ENCODE data around the gene TLE5.
"Not testable (repeated sequence)": the region's sequence is repeated elsewhere in the genome, so short reads cannot be mapped to it uniquely, and the experiment has no call there.

Gene TLE5

GRCh38 chr19:3020321-3020960, 41.9 kb downstream of the TLE5 start:
- no peak for DNase-seq

GRCh38 chr19:3019211-3019854, 43.0 kb downstream of the TLE5 start:
- DNase-seq, result no peak

DNA sequence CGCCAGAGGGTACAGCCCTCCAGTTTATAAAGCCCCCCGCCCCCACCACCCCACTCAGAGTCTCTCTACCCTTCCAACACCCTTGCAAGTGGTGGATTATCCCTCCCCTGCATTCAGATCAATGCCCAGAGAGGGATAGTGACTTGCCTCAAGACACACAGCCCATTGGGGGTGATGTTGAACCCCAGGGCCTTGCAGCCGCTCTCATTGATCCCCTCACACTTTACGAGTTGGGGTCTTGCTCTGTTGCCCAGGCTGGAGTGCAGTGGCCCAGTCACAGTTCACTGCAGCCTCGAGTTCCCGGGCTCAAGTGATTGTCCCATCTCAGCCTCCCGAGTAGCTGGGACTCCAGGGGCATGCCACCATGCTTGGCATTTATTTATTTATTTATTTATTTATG, 44.4 kb downstream of the TLE5 start:
- no peak for DNase-seq

DNA sequence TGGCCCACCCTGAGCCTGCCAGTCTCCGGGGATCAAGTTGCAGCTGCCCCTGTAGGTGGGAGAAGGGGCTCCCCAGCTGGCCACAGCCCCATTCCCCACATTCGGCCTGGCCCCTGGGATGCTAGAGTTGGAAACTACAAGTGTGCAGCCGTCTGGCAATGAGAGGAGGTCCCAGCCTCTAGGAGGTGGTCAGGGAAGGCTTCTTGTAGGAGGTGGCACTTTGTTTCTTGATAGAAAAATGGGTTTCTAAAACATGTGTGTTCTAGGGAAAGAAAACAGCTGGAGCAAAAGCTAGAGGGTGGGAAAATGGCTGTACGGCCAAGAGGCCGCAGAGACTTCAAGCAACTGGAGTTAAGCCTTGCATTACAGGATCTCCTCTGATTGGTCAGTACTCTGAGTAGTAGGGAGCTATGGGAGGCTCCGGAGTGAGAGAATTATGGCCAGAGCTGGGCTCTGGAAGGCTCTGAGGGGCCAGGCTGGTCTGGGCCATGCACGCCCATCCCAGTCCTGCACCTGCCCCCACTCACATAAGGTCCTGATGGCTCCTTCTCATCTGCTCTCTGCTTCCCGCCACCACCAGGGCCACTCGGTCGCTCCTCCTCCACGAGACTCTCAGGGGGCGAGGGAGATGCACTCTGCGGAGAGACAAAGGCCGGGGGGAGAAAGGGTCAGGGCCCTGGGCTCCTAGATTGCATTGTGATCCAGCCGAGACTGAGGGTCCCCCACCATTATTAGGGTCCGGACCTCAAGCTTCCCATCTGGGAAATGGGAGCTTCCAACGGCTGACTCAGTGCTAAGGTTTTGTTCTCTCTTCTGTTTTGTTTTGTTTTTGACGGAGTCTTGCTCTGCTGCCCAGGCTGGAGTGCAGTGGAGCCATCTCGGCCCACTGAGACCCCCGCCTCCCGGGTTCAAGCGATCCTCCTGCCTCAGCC, 46.9 kb downstream of the TLE5 start:
- DNase-seq, result no peak

DNA sequence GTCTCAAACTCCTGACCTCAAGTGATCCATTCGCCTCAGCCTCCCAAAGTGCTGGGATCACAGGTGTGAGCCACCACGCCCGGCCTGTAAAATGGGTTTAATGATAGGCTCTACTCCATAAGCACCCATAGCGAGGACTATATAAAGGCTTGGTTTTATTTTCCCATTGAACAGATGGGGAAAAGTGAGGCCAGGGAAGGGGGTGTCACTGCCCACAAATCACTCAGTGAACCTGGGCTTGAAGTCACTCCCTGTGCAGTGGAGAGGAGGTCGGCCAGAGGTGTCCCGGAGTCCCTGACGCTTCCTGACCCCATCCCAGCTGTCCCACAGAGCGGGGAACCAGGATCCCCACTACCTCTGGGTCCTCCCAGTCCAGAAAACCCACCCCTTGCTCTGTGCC, 48.2 kb downstream of the TLE5 start:
- no peak for DNase-seq

GRCh38 chr19:3013263-3013725, 49.0 kb downstream of the TLE5 start:
- no peak for DNase-seq

DNA sequence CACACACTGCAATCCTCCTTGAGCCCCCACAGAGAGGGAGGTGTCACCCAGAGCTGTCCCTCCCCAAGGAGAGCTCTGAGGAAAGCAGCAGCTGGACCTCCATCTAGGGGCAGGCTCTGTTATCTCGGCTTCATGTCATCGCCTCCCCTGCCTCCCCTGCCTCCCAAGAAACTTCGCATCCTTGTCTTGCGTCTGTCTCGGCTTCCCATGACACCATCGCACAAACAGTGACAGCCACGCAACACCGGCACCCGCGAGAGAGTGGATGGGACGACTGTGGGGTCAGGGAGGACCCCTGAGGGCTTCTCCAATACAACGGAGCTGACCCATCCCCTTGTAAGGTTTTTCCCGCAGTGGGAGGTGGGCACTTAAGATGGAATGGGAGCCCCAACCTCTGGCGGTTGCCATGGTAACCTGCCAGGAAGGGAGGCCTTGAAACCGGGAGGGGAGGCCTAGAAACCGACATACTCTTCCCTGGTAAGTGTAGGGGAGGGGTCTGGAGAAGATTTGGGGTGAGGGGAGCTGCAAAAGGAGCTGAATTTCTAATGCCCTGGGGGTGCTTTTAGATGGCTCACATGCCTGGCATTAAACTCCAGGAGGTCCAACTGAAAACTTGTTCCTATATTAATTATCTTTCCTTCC, 49.6 kb downstream of the TLE5 start:
- DNase-seq, result no peak

DNA sequence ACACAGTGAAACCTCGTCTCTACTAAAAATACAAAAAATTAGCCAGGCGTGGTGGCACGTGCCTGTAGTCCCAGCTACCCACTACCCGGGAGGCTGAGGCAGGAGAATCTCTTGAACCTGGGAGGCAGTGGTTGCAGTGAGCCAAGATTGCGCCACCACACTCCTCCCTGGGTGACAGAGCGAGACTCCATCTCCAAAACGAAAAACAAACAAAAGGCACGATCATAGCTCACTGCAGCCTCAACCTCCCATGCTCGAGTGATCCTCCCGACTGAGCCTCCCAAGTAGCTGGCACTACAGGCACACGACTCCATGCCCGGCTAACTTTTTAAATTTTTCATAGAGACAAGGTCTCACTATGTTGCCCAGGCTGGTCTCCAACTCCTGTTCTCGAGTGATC, 50.2 kb downstream of the TLE5 start:
- DNase-seq, result not testable (repeated sequence)

DNA sequence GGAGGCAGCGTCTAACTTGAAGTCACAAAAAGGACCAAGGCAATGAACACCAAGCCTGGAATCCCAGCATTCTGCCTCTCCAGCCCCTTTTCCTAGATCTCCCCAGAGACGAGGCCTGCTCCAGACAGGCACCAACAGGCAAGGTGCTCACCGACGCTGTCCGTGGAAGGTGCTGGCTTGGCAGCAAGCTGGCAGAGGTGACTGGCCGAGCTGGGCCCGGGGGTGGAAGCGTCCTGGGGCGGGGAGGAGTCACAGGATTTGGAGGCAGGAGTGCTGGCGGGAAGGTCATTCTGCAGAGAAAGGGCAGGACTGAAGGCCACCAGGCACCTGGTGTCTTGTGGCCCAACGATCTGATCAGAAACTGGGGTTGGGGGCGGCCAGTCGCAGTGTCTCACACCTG, 51.4 kb downstream of the TLE5 start:
- no peak for DNase-seq

- no peak for DNase-seq
Measured at GRCh38 chr19:3008994-3009393, 53.3 kb downstream of the TLE5 start.

DNA sequence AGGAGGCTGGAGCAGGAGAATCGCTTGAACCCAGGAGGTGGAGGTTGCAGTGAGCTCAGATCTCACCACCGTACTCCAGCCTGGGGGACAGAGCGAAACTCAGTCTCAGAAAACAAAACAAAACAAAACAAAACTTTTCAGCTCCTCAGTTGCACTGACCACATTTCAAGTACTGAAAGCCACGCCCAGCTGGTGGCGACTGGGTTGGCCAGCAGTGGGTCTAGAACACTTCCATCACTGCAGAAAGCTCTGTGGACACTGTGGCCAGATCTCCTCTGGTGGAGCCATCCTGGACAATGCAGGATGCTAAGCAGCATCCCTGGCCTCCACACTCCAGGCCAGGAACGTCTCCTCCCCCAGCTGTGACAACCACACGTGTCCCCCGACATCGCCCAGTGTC, 54.3 kb downstream of the TLE5 start:
- DNase-seq, result no peak

DNA sequence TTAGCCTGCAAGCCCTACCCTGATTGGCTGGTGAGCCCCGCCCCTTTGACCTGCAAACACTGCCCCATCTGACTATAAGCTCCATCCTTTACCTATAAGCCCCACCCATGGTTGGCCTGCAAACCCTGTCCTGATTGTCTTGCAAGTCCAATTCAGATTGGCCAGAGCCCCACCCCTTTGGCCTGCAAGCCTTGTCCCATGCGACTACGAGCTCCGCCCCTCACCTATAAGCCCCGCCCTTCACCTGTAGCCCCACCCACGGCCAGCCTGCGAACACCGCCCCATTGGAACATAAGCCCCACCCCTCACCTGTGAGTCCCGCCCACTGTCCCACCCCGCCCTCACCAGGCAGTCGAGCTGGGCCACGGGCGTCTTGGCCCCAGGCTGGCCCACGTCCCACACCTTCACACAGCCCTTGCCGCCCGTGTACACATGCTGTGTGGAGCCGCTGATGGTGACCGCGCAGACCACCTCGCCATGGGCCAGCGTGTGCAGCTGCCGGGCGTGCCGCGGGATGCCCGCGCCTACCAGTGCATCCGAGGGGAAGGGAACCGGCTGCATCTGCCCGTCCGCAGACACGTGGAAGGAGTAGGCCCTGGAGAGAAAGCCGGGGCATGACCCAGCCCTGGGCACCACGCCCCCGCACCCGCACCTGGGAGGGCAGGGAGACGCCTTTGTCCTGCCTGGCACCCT, 56.1 kb downstream of the TLE5 start:
- no peak for DNase-seq

- no peak for DNase-seq
Measured at GRCh38 chr19:3005345-3005744, 57.0 kb downstream of the TLE5 start.

DNA sequence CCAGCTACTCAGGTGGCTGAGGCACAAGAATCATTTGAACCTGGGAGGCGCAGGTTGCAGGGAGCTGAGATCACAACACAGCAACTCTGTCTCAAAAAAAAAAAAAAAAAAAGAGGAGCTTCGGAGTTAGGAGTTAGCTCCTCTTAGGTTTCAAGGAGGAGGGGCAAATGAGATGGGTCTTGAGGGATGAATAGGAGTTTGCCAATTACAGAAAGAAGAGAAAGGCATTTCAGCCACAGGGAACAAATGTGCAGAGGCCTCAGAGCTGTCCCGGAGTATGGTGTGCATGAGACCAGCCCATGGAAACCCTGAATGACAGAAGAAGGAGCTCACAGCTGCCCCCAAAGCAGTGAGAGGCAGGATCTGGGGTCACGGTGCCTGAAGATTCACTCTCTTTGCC, 57.8 kb downstream of the TLE5 start:
- no peak for DNase-seq

DNA sequence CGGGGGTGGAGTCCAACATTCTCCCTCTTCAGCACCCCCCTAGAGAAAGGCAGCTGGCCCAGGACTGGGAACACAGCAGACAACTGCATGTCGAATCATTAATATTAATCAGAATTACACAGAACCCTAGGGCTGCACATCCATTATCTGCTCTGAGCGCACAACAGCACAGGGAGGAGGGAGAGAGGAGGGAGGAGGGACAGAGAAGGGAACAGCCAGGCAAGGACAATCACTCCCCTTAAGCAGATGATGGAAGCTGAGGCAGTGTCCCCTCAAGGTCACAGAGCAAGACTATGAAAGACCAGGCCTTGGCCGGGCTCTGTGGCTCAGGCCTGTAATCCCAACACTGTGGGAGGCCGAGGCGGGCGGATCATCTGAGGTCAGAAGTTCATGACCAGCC, 59.2 kb downstream of the TLE5 start:
- no peak for DNase-seq

Measured in NCI-H1092 treated with DMSO at 0.1 percent for 48 hours (cell line).